SK-N-SH treated with all-trans-retinoic acid at 6 μM for 48 hours (cell line): ENCODE measurements around the gene CDC42EP3.

Experiments used
- ARNTL ChIP-seq: fragments of 450-650 bp; formaldehyde crosslinking; IDR thresholded peaks from 2 replicates; pipeline ENCODE4 v1.5.0; 2020; ENCODE audit warnings: low read depth, mild to moderate bottlenecking, moderate library complexity, borderline replicate concordance
- CSRNP3 ChIP-seq: fragments of 250-450 bp; sonication (Bioruptor Pico); IDR thresholded peaks from 2 replicates; pipeline ENCODE4 v1.5.1; 2021; ENCODE audit warnings: mild to moderate bottlenecking, moderate library complexity
- GLIS3 ChIP-seq: fragments of 250-450 bp; sonication (Bioruptor Pico); IDR thresholded peaks from 2 replicates; pipeline ENCODE4 v1.5.0; 2020; ENCODE audit warnings: mild to moderate bottlenecking, moderate library complexity
- ISL1 ChIP-seq: fragments of 250-450 bp; sonication (Bioruptor Pico); IDR thresholded peaks from 2 replicates; pipeline ENCODE4 v2.1.2; 2022; ENCODE audit warnings: mild to moderate bottlenecking, moderate library complexity
- PATZ1 ChIP-seq: fragments of 250-450 bp; sonication (Bioruptor Pico); IDR thresholded peaks from 2 replicates; pipeline ENCODE4 v1.8.0; 2020; ENCODE audit warnings: mild to moderate bottlenecking, moderate library complexity, borderline replicate concordance
- RARB ChIP-seq: fragments of 250-450 bp; sonication (Bioruptor Pico); IDR thresholded peaks from 2 replicates; pipeline ENCODE4 v1.8.0; 2021; ENCODE audit warnings: mild to moderate bottlenecking, moderate library complexity
- TCF4 ChIP-seq: fragments of 250-450 bp; sonication (Bioruptor Pico); IDR thresholded peaks from 2 replicates; pipeline ENCODE4 v1.8.0; 2021; ENCODE audit warnings: mild to moderate bottlenecking, moderate library complexity, borderline replicate concordance
- TOX ChIP-seq: fragments of 250-450 bp; sonication (Bioruptor Pico); IDR thresholded peaks from 2 replicates; pipeline ENCODE4 v1.8.0; 2021; ENCODE audit warnings: mild to moderate bottlenecking, moderate library complexity, borderline replicate concordance
- ZNF70 ChIP-seq: fragments of 450-650 bp; formaldehyde crosslinking; IDR thresholded peaks from 2 replicates; pipeline ENCODE4 v1.5.0; 2020; ENCODE audit warnings: mild to moderate bottlenecking, moderate library complexity

GRCh38 chr2:37650548-37651093 lies 20.8 kb downstream of the CDC42EP3 start:
- TF ChIP-seq ISL1 (CRISPR knock-in tag) (no peak), PATZ1 (CRISPR knock-in tag) (no peak), TCF4 (CRISPR knock-in tag) (no peak), ZNF70 (CRISPR knock-in tag) (no peak), CSRNP3 (CRISPR knock-in tag) (no peak), GLIS3 (no peak), TOX (CRISPR knock-in tag) (no peak), ARNTL (CRISPR knock-in tag) (no peak), RARB (CRISPR knock-in tag) (no peak)
